GM04504 (cell line): ENCODE measurements around the gene KCNJ10.

Experiments used
- DNase-seq: peaks from one replicate; pipeline ENCODE4 v3.0.0-alpha.2; 2012; ENCODE audit warnings: low read depth

KCNJ10 gene

GRCh38 chr1:160083968-160084770 lies 14.2 kb upstream of the KCNJ10 start:
- DNase-seq, result no peak

GRCh38 chr1:160082926-160083325 lies 13.0 kb upstream of the KCNJ10 start:
- no peak for DNase-seq

- DNase-seq, result no peak
Measured at GRCh38 chr1:160082487-160082886, 12.5 kb upstream of the KCNJ10 start.

GRCh38 chr1:160081261-160081936 lies 11.4 kb upstream of the KCNJ10 start, which contains the start of gene KCNJ9:
Gene KCNJ9 (plus strand): TSS chr1:160081538. CDS start chr1:160084031, 2,493 bp downstream.
- DNase-seq, result no peak

- DNase-seq, result no peak
Measured at GRCh38 chr1:160080381-160081100, 10.6 kb upstream of the KCNJ10 start.

GRCh38 chr1:160079448-160079847 lies 9.5 kb upstream of the KCNJ10 start:
- DNase-seq, result no peak

GRCh38 chr1:160078512-160079195 lies 8.7 kb upstream of the KCNJ10 start:
- DNase-seq, result no peak

- no peak for DNase-seq
Measured at GRCh38 chr1:160077486-160077885, 7.5 kb upstream of the KCNJ10 start.

- DNase-seq, result no peak
Measured at GRCh38 chr1:160076295-160076694, 6.3 kb upstream of the KCNJ10 start.

GRCh38 chr1:160075836-160076235 lies 5.9 kb upstream of the KCNJ10 start:
- DNase-seq, result no peak

- no peak for DNase-seq
Measured at GRCh38 chr1:160074865-160075264, 4.9 kb upstream of the KCNJ10 start.

GRCh38 chr1:160071289-160071688 lies 1.3 kb upstream of the KCNJ10 start:
- DNase-seq, result no peak

- peak; percentile 10 for DNase-seq
Measured at GRCh38 chr1:160070243-160071163, 543 bp upstream of the KCNJ10 start.

- no peak for DNase-seq
Measured at GRCh38 chr1:160068225-160068624, 1.7 kb downstream of the KCNJ10 start.

GRCh38 chr1:160066829-160067745 lies 2.9 kb downstream of the KCNJ10 start:
- no peak for DNase-seq

GRCh38 chr1:160064746-160065145 lies 5.2 kb downstream of the KCNJ10 start:
- no peak for DNase-seq

- no peak for DNase-seq
Measured at GRCh38 chr1:160064164-160064563, 5.8 kb downstream of the KCNJ10 start.

GRCh38 chr1:160063176-160063575 lies 6.8 kb downstream of the KCNJ10 start:
- DNase-seq, result no peak

GRCh38 chr1:160062230-160062532 lies 7.8 kb downstream of the KCNJ10 start:
- no peak for DNase-seq
